HCT116 (cell line): ENCODE data around the gene ATG101. TPM values are rescaled to one million over a fixed set of nuclear protein-coding genes. Genes with fewer than 3 reads are reported as not detected.

Source experiments
- ATAC-seq: fragments of 200-7000 bp; cut with Tn5 transposase; 2 replicates; pipeline ENCODE4 v1.9.1; 2020; ENCODE audit warnings: mild to moderate bottlenecking, moderate library complexity
- BruUV-seq: library from RNA; stranded (reverse); fragments of 400-500 nt; replicated peaks from 2 replicates; lab custom pipeline; 2021; lab: Mats Ljungman, UMichigan
- CTCF ChIA-PET: fragments of 300-600 bp; sonication (Branson Sonifier 250); formaldehyde crosslinking; loops from one replicate; lab custom pipeline; 2021; ENCODE audit warnings: antibody characterized with exemption; lab: Charles Lee
- POLR2A ChIA-PET: fragments of 300-600, 350-600 bp; sonication (Branson Sonifier 250); formaldehyde crosslinking; loops from one replicate; lab custom pipeline; 2021; ENCODE audit warnings: antibody characterized with exemption; lab: Charles Lee
- RAD21 ChIA-PET, 2 experiments: fragments of 300-600 bp; sonication (Branson Sonifier 250); formaldehyde crosslinking; loops; one replicate each; lab custom pipeline; 2023; ENCODE audit warnings: low total read pairs in 2 of 2; ENCODE audit not compliant: uncharacterized antibody in 2 of 2, unreplicated experiment in 2 of 2, low non-redundant PET in 1 of 2; lab: Charles Lee
- DNase-seq: peaks from one replicate; pipeline ENCODE4 v3.0.0-alpha.2; 2010; ENCODE audit warnings: low read depth, low spot score
- H2AFZ ChIP-seq: fragments of 200-600 bp; shearing (Covaris generic), sonication (generic); 2 replicates; pipeline ENCODE4 v1.6.1; 2017; ENCODE audit warnings: low read depth, mixed run types, mixed read lengths, antibody characterized with exemption, low read length; ENCODE audit not compliant: poor library complexity, severe bottlenecking
- H3K27ac ChIP-seq: 2 replicates; pipeline ENCODE4 v1.5.1; 2012; ENCODE audit warnings: low read depth, low read length
- H3K27me3 ChIP-seq: fragments of 200-600 bp; sonication (generic); 2 replicates; pipeline ENCODE4 v1.6.1; 2016; ENCODE audit warnings: mixed run types, low read length, mixed read lengths; ENCODE audit not compliant: insufficient read depth
- H3K36me3 ChIP-seq, 2 experiments: fragments of 200-500 bp in 1 of 2; fragments of 200-600 bp in 1 of 2; sonication (Bioruptor generic) in 1 of 2; sonication (generic) in 1 of 2; 2 replicates each; pipeline versions ENCODE4 v1.5.1 to v1.6.1; 2014 to 2016; ENCODE audit warnings: low read length in 2 of 2, inconsistent platforms in 1 of 2, mixed read lengths in 1 of 2, mixed run types in 1 of 2; ENCODE audit not compliant: insufficient read depth in 2 of 2, control insufficient read depth in 1 of 2
- H3K4me1 ChIP-seq, 2 experiments: fragments of 200-600 bp in 1 of 2; sonication (generic) in 1 of 2; 2 replicates each; pipeline versions ENCODE4 v1.5.1 to v1.6.1; 2012 to 2017; ENCODE audit warnings: low read length in 2 of 2, inconsistent platforms in 1 of 2, mild to moderate bottlenecking in 1 of 2, mixed read lengths in 1 of 2, mixed run types in 1 of 2, moderate library complexity in 1 of 2; ENCODE audit not compliant: insufficient read depth in 2 of 2, control insufficient read depth in 1 of 2
- H3K4me2 ChIP-seq: fragments of 200-600 bp; sonication (generic); 2 replicates; pipeline ENCODE4 v1.6.1; 2017; ENCODE audit warnings: mixed run types, low read length, mixed read lengths
- H3K4me3 ChIP-seq, 2 experiments: fragments of 200-600 bp in 1 of 2; sonication (generic) in 1 of 2; replicated peaks in 1 of 2; 2 replicates each; pipeline ENCODE4 v1.5.1; 2011 to 2016; ENCODE audit warnings: low read length in 2 of 2, control low read depth in 1 of 2, low read depth in 1 of 2, mild to moderate bottlenecking in 1 of 2, mixed read lengths in 1 of 2, mixed run types in 1 of 2
- H3K79me2 ChIP-seq: fragments of 200-600 bp; sonication (generic); 2 replicates; pipeline ENCODE4 v1.6.1; 2017; ENCODE audit warnings: mild to moderate bottlenecking, mixed run types, low read length, moderate library complexity, mixed read lengths; ENCODE audit not compliant: insufficient read depth
- H3K9ac ChIP-seq: fragments of 200-600 bp; sonication (generic); 2 replicates; pipeline ENCODE4 v1.6.1; 2016; ENCODE audit warnings: low read length, mixed read lengths
- H3K9me2 ChIP-seq: fragments of 200-600 bp; sonication (generic), shearing (Covaris generic); 2 replicates; pipeline ENCODE4 v1.6.1; 2017; ENCODE audit warnings: mixed run types, mild to moderate bottlenecking, moderate library complexity; ENCODE audit not compliant: insufficient read depth
- H3K9me3 ChIP-seq, 2 experiments: fragments of 200-500 bp in 1 of 2; fragments of 200-600 bp in 1 of 2; sonication (Bioruptor generic) in 1 of 2; sonication (generic) in 1 of 2; 2 replicates each; pipeline ENCODE4 v1.6.1; 2014 to 2017; ENCODE audit warnings: low read length in 2 of 2, mixed read lengths in 2 of 2, inconsistent platforms in 1 of 2, low read depth in 1 of 2, mild to moderate bottlenecking in 1 of 2, mixed run types in 1 of 2, moderate library complexity in 1 of 2; ENCODE audit not compliant: control insufficient read depth in 1 of 2, insufficient read depth in 1 of 2
- H4K20me1 ChIP-seq: fragments of 200-600 bp; sonication (generic), shearing (Covaris generic); 2 replicates; pipeline ENCODE4 v1.6.1; 2017; ENCODE audit warnings: mixed run types, mild to moderate bottlenecking, moderate library complexity; ENCODE audit not compliant: insufficient read depth
- CBX3 ChIP-seq: IDR thresholded peaks from 2 replicates; pipeline ENCODE4 v1.6.1; 2012; ENCODE audit warnings: low read depth
- EGR1 ChIP-seq: IDR thresholded peaks from 2 replicates; pipeline ENCODE4 v1.6.1; 2012; ENCODE audit warnings: low read depth
- ELF1 ChIP-seq: IDR thresholded peaks from 2 replicates; pipeline ENCODE4 v1.6.1; 2012; ENCODE audit warnings: low read depth, borderline replicate concordance
- FOSL1 ChIP-seq: IDR thresholded peaks from 2 replicates; pipeline ENCODE4 v1.6.1; 2012; ENCODE audit warnings: low read depth
- POLR2AphosphoS5 ChIP-seq: IDR thresholded peaks from 2 replicates; pipeline ENCODE4 v1.6.1; 2011; ENCODE audit warnings: mild to moderate bottlenecking, low read depth, low read length, moderate library complexity
- REST ChIP-seq: IDR thresholded peaks from 2 replicates; pipeline ENCODE4 v1.6.1; 2012; ENCODE audit warnings: low read depth
- ZBTB33 ChIP-seq: IDR thresholded peaks from 2 replicates; pipeline ENCODE4 v1.6.1; 2011; ENCODE audit warnings: mild to moderate bottlenecking, low read length, moderate library complexity; ENCODE audit not compliant: insufficient replicate concordance; ENCODE audit errors: extremely low read depth
- ZFX ChIP-seq: fragments of 450-650 bp; IDR thresholded peaks from 2 replicates; pipeline ENCODE4 v1.6.1; 2017
- ZNF274 ChIP-seq: fragments of 200-500 bp; sonication (Bioruptor generic); IDR thresholded peaks from 2 replicates; pipeline ENCODE4 v1.6.1; 2014; ENCODE audit warnings: mild to moderate bottlenecking, low read depth, low read length, inconsistent platforms
- intact Hi-C: fragments of 100-400 bp; cut with micrococcal nuclease; formaldehyde crosslinking; loops from 2 replicates; pipeline ENCODE4 v1.10.0; 2022
- total RNA-seq: library from RNA; stranded (reverse); gene quantifications from one replicate; pipeline ENCODE4 v1.2.1, GENCODE V29; 2021; ENCODE audit not compliant: unreplicated experiment

Gene ATG101
- total RNA-seq, 1 experiment from 2014 or later: 49.2 TPM

GRCh38 chr12:52022841-52023181, 47.0 kb upstream of the ATG101 start:
- H3K27ac ChIP-seq: peak overlapping the region; percentile 77; the same call in 1 of the 2 replicates

GRCh38 chr12:52023182-52023975, 46.4 kb upstream of the ATG101 start:
- Histone ChIP-seq H3K9me2 (no peaks in the 10 kb centered on the region), H3K9ac (peak overlapping the region; percentile 64), H3K4me1 (peaks cover 22 to 61% of the 10 kb centered on the region in 2 experiments), H3K9me3 (no peaks in the 10 kb centered on the region), H3K36me3 (no peaks in the 10 kb centered on the region), H3K4me3 (peak overlapping the region; percentile 47 to 62), H3K27ac (peak overlapping the region; percentile 77), H4K20me1 (no peaks in the 10 kb centered on the region), H3K4me2 (peak overlapping the region; percentile 86), H3K79me2 (no peaks in the 10 kb centered on the region), H3K27me3 (no peaks in the 10 kb centered on the region), H2AFZ (peak overlapping the region; percentile 72)
- RAD21 ChIA-PET: interaction anchor here (0.6 to 3.0 kb wide), 3 partner anchors 19 to 21 kb away, joined by 4 to 21 read pairs (median 5); no protein-coding TSS in a partner anchor
- POLR2A ChIA-PET: interaction anchor here (0.6 to 3.4 kb wide), 4 partner anchors 9 to 983 kb away, joined by 3 to 15 read pairs (median 6); partner anchors contain the start of gene EIF4B
- peak; percentile 62 for DNase-seq
- CTCF ChIA-PET: interaction anchor here (0.8 to 8.6 kb wide), 15 partner anchors 9 to 602 kb away, joined by 3 to 174 read pairs (median 6); partner anchors contain the start of genes SMIM41 and TAMALIN
- no TSS peak for BruUV-seq
- intact Hi-C loops: loop anchor here (1.0 to 5.0 kb wide), 2 partner anchors 19 to 131 kb away; no protein-coding TSS in a partner anchor
- ATAC-seq: peak; percentile 71
- TF ChIP-seq CBX3: no peak
- TF ChIP-seq EGR1: no peak
- peak; percentile 50; the same call in 1 of the 2 replicates for TF ChIP-seq ZFX
- peak; percentile 56 for TF ChIP-seq POLR2AphosphoS5
- no peak for TF ChIP-seq ZBTB33
- no peak for TF ChIP-seq ELF1
- TF ChIP-seq REST: no peak
- TF ChIP-seq FOSL1: no peak
- no peak for TF ChIP-seq ZNF274

More at GRCh38 chr12:52022841-52023181, 47.0 kb upstream of the ATG101 start:
- H3K79me2 ChIP-seq: no peaks in the 10 kb centered on the region
- intact Hi-C loops: loop anchor here (1.0 to 5.0 kb wide), 2 partner anchors 19 to 131 kb away; no protein-coding TSS in a partner anchor
- peak overlapping the region; percentile 86 for H3K4me2 ChIP-seq
- no peaks in the 10 kb centered on the region for H3K9me3 ChIP-seq
- peak; percentile 70 for ATAC-seq
- BruUV-seq: no TSS peak
- H3K27me3 ChIP-seq: no peaks in the 10 kb centered on the region
- no peaks in the 10 kb centered on the region for H3K36me3 ChIP-seq
- TF ChIP-seq ZNF274: no peak
- TF ChIP-seq POLR2AphosphoS5: peak; percentile 59
- DNase-seq: no peak
- H3K4me3 ChIP-seq: peak overlapping the region; percentile 47 to 62
- peak overlapping the region; percentile 64 for H3K9ac ChIP-seq
- no peaks in the 10 kb centered on the region for H4K20me1 ChIP-seq
- ChIA-PET CTCF (interaction anchor here (0.9 to 8.6 kb wide), 13 partner anchors 10 to 602 kb away, joined by 3 to 174 read pairs (median 8); partner anchors contain the start of genes SMIM41 and TAMALIN), RAD21 (interaction anchor here (1.1 to 3.0 kb wide), 2 partner anchors 19 kb away, joined by 5 to 21 read pairs; no protein-coding TSS in a partner anchor), POLR2A (interaction anchor here (1.4 to 3.4 kb wide), 2 partner anchors 10 to 19 kb away, joined by 9 to 15 read pairs; no protein-coding TSS in a partner anchor)
- H2AFZ ChIP-seq: peak overlapping the region; percentile 72
- H3K9me2 ChIP-seq: no peaks in the 10 kb centered on the region
- H3K4me1 ChIP-seq: peaks cover 22 to 61% of the 10 kb centered on the region in 2 experiments
